Ovary (tissue), 9 donors: ENCODE measurements around the gene KCTD5. TPM values are rescaled to one million over a fixed set of nuclear protein-coding genes. Genes with fewer than 3 reads are reported as not detected.

Source experiments
- DNase-seq, 5 donors: peaks; one replicate each; pipeline ENCODE4 v3.0.0-alpha.2; 2019 to 2020
- H3K27ac ChIP-seq, 2 donors: fragments of 200-600 bp; one replicate each; pipeline versions ENCODE4 v1.5.1 to v1.8.0; 2019 to 2022
- H3K27me3 ChIP-seq: fragments of 200-600 bp; one replicate; pipeline ENCODE4 v1.8.0; 2022
- H3K36me3 ChIP-seq: fragments of 200-600 bp; sonication (generic); one replicate; pipeline ENCODE4 v1.5.1; 2019
- H3K4me1 ChIP-seq: one replicate; pipeline ENCODE4 v1.8.1; 2013; ENCODE audit warnings: mild to moderate bottlenecking, moderate library complexity; ENCODE audit not compliant: insufficient read depth
- H3K4me3 ChIP-seq: fragments of 200-600 bp; sonication (generic); one replicate; pipeline ENCODE4 v1.5.1; 2017
- H3K9me3 ChIP-seq, 2 donors: fragments of 200-600 bp in 1 of 2; sonication (generic) in 1 of 2; one replicate each; pipeline versions ENCODE4 v1.5.1 to v1.8.1; 2013 to 2019; ENCODE audit warnings: mild to moderate bottlenecking in 1 of 2, moderate library complexity in 1 of 2
- EP300 ChIP-seq: sonication (generic); formaldehyde crosslinking; IDR thresholded peaks from one replicate; pipeline ENCODE4 v1.6.1; 2017; ENCODE audit warnings: antibody characterized with exemption
- POLR2A ChIP-seq: fragments of 450-650 bp; IDR thresholded peaks from one replicate; pipeline ENCODE4 v1.6.1; 2017; ENCODE audit warnings: antibody characterized with exemption, mild to moderate bottlenecking, moderate library complexity
- WGBS, 3 donors: extraction: QIAGEN DNeasy Blood & Tissue Kit in 1 of 3; methylation state at CpG; one replicate each; pipeline versions ENCODE4 v1.1.5 to v1.1.7; 2013 to 2017; 5-methylcytosine and 5-hydroxymethylcytosine counted together
- intact Hi-C, 4 donors: fragments of 100-400 bp; cut with DNase I; formaldehyde crosslinking; loops; one replicate each; pipeline versions ENCODE4 v1.11.0 to v1.15.1; 2022 to 2023
- polyA plus RNA-seq, 2 donors: library from polyadenylated mRNA; stranded (reverse); fragments of 200-250 nt in 1 of 2; fragments of 350-450 nt in 1 of 2; fragmentation: Illumina TruSeq in 1 of 2; extraction: RNeasy Lipid Tissue Mini Kit (QIAGEN cat#74804) in 1 of 2; gene quantifications; one replicate each; pipeline ENCODE4 v1.2.3, GENCODE V29; 2013 to 2014
- total RNA-seq, 7 donors: library from RNA; depleted of rRNA in 2 of 7; stranded (reverse); fragments of >200 nt in 2 of 7; fragmentation: NEBNext Ultra II Directional in 3 of 7; extraction: Animal tissue kit (Norgen Biotek cat#: 25700) in 3 of 7; gene quantifications; one replicate each; pipeline versions ENCODE4 v1.1.0 to v1.2.4, GENCODE V29; 2016 to 2023
- TF ChIP-seq, protein P1 (sequence below), 3 donors: fragments of 450-650 bp in 2 of 3; fragments of 200-600 bp in 1 of 3; IDR thresholded peaks; one replicate each; pipeline versions ENCODE4 v1.5.1 to v1.8.0; 2016 to 2022; ENCODE audit warnings: antibody characterized with exemption in 3 of 3, mild to moderate bottlenecking in 1 of 3
- donor health status: DM: no; HTN: no; CAD: no; lungs with moderate emphysema.
- donor health status: DM: no; HTN: no; CAD: no.
- donor health status: Bipolar disorder and iron deficiency.
- donor health status: DM: yes; HTN: yes; CAD: no.
- donor health status: DM: no; HTN: no; CAD: no.
- donor health status: DM: yes; HTN: yes; CAD: no.

Gene KCTD5
- total and polyA plus RNA-seq, 9 donors, result 12.2 to 19.8 (median 13.3) TPM

GRCh38 chr16:2724088-2724676 is 41.9 kb downstream of the KCTD5 start:
- WGBS, 3 donors, result 68 to 75% (median 73%) methylated on average over 7 of the region's 7 CpGs
- no peaks in the 10 kb centered on the region for H3K4me1 ChIP-seq
- DNase-seq, result no peak
- intact Hi-C loops, result no loop called here
- H3K9me3 ChIP-seq, result no peaks in the 10 kb centered on the region
- H3K4me3 ChIP-seq, result no peak overlapping the region
- TF ChIP-seq POLR2A, result no peak
- TF ChIP-seq, protein P1, sequence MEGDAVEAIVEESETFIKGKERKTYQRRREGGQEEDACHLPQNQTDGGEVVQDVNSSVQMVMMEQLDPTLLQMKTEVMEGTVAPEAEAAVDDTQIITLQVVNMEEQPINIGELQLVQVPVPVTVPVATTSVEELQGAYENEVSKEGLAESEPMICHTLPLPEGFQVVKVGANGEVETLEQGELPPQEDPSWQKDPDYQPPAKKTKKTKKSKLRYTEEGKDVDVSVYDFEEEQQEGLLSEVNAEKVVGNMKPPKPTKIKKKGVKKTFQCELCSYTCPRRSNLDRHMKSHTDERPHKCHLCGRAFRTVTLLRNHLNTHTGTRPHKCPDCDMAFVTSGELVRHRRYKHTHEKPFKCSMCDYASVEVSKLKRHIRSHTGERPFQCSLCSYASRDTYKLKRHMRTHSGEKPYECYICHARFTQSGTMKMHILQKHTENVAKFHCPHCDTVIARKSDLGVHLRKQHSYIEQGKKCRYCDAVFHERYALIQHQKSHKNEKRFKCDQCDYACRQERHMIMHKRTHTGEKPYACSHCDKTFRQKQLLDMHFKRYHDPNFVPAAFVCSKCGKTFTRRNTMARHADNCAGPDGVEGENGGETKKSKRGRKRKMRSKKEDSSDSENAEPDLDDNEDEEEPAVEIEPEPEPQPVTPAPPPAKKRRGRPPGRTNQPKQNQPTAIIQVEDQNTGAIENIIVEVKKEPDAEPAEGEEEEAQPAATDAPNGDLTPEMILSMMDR (IDR thresholded peaks at IDR 0.05), result no peak
- TF ChIP-seq EP300, result no peak
- no peaks in the 10 kb centered on the region for H3K27me3 ChIP-seq
- H3K36me3 ChIP-seq, result no peaks in the 10 kb centered on the region
- no peak overlapping the region for H3K27ac ChIP-seq

GRCh38 chr16:2724816-2725348 is 42.6 kb downstream of the KCTD5 start:
- intact Hi-C loops, result no loop called here

DNA sequence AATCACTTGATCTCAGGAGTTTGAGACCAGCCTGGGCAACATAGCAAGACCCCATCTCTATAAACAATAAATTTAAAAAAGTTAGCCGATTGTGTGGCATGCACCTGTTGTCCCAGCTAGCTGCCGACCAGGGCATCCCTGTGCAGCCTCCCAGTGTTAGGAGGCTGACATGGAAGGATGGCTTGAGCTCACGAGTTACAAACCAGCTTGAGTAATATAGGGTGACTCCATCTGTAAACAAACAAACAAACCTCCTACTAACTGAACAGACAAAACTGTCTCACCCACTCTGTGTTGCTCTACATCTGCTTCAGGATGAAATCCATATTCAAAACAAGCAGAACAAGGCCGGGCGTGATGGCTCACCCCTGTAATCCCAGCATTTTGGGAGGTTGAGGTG is 44.6 kb downstream of the KCTD5 start:
- no peak for DNase-seq
- no peaks in the 10 kb centered on the region for H3K4me1 ChIP-seq
- WGBS, 3 donors, result 77 to 81% (median 77%) methylated on average over 5 of the region's 5 CpGs
- TF ChIP-seq, protein P1 (IDR thresholded peaks at IDR 0.05), result no peak
- TF ChIP-seq POLR2A, result no peak
- TF ChIP-seq EP300, result no peak
- no peaks in the 10 kb centered on the region for H3K9me3 ChIP-seq
- intact Hi-C loops, result no loop called here
- H3K27me3 ChIP-seq, result no peaks in the 10 kb centered on the region
- H3K36me3 ChIP-seq, result no peaks in the 10 kb centered on the region
- H3K27ac ChIP-seq, result no peak overlapping the region
- no peak overlapping the region for H3K4me3 ChIP-seq

More at GRCh38 chr16:2724816-2725348, 42.6 kb downstream of the KCTD5 start:
- Histone ChIP-seq H3K27me3 (no peaks in the 10 kb centered on the region), H3K9me3 (no peaks in the 10 kb centered on the region), H3K4me3 (no peak overlapping the region), H3K4me1 (no peaks in the 10 kb centered on the region), H3K36me3 (no peaks in the 10 kb centered on the region), H3K27ac (no peak overlapping the region)
- TF ChIP-seq EP300 (no peak), POLR2A (no peak)
- TF ChIP-seq, protein P1 (IDR thresholded peaks at IDR 0.05), result no peak
- WGBS, 3 donors, result 59 to 65% (median 61%) methylated on average over 16 of the region's 16 CpGs
- DNase-seq, result no peak

DNA sequence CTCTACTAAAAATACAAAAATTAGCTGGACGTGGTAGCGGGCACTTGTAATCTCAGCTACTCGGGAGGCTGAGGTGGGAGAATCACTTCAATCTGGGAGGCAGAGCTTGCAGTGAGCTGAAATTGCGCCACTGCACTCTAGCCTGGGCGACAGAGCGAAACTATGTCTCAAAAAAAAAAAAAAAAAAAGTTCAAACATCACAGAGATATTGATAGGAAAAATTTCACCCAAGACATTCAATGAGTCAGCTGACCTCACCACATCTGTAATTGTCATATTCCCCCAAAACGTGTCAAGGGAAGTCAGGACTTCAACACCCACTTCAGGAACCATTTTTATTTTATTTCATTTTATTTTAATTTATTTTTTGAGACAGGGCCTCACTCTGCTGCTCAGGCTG is 45.7 kb downstream of the KCTD5 start:
- intact Hi-C loops, result no loop called here
- H3K27me3 ChIP-seq, result no peaks in the 10 kb centered on the region
- H3K36me3 ChIP-seq, result no peaks in the 10 kb centered on the region
- H3K27ac ChIP-seq, result no peak overlapping the region
- WGBS, 3 donors, result 81 to 85% (median 84%) methylated on average over 7 of the region's 7 CpGs
- TF ChIP-seq, protein P1 (IDR thresholded peaks at IDR 0.05), result no peak
- TF ChIP-seq POLR2A (no peak), EP300 (no peak)
- no peaks in the 10 kb centered on the region for H3K4me1 ChIP-seq
- H3K4me3 ChIP-seq, result no peak overlapping the region
- H3K9me3 ChIP-seq, result no peaks in the 10 kb centered on the region
- DNase-seq, result no peak
